Medulla oblongata (tissue), 1 donor: ENCODE results near the gene GRHL3.
"Not testable (repeated sequence)": the region's sequence is repeated elsewhere in the genome, so short reads cannot be mapped to it uniquely, and the experiment has no call there.

Experiments
- DNase-seq: peaks from one replicate; pipeline ENCODE4 v3.0.0-alpha.2; 2015; ENCODE audit errors: extremely low spot score

The GRHL3 gene

GRCh38 chr1:24319312-24319863, at the start of gene GRHL3:
GRHL3 (plus strand) TSS chr1:24319357; CDS start chr1:24319552, 195 bp downstream.
- peak; percentile 27 for DNase-seq

GRCh38 chr1:24274203-24275103, 44.7 kb upstream of the GRHL3 start:
- not testable (repeated sequence) for DNase-seq

GRCh38 chr1:24275104-24275410, 44.1 kb upstream of the GRHL3 start:
- DNase-seq, result no peak

GRCh38 chr1:24275510-24275909, 43.6 kb upstream of the GRHL3 start:
- no peak for DNase-seq

- DNase-seq, result no peak
These were observed 42.4 kb upstream of the GRHL3 start for GRCh38 chr1:24276791-24277190.

- no peak for DNase-seq
These were observed 41.6 kb upstream of the GRHL3 start for GRCh38 chr1:24277420-24278169.

- DNase-seq, result no peak
These were observed 40.4 kb upstream of the GRHL3 start for GRCh38 chr1:24278726-24279125.

GRCh38 chr1:24279590-24280232, 39.4 kb upstream of the GRHL3 start:
- DNase-seq, result no peak

- DNase-seq, result no peak
These were observed 37.6 kb upstream of the GRHL3 start for GRCh38 chr1:24281591-24281990.

- no peak for DNase-seq
These were observed 36.7 kb upstream of the GRHL3 start for GRCh38 chr1:24282491-24282890.

- DNase-seq, result no peak
These were observed 35.6 kb upstream of the GRHL3 start for GRCh38 chr1:24283326-24284155.

GRCh38 chr1:24284156-24284471, 35.0 kb upstream of the GRHL3 start:
- no peak for DNase-seq

GRCh38 chr1:24285231-24285630, 33.9 kb upstream of the GRHL3 start:
- DNase-seq, result no peak

GRCh38 chr1:24286246-24287010, 32.7 kb upstream of the GRHL3 start:
- DNase-seq, result no peak

- DNase-seq, result not testable (repeated sequence)
These were observed 31.4 kb upstream of the GRHL3 start for GRCh38 chr1:24287779-24288178.

- no peak for DNase-seq
These were observed 30.7 kb upstream of the GRHL3 start for GRCh38 chr1:24288479-24288878.

- peak; percentile 94 for DNase-seq
These were observed 29.1 kb upstream of the GRHL3 start for GRCh38 chr1:24289937-24290595.

- no peak for DNase-seq
These were observed 28.1 kb upstream of the GRHL3 start for GRCh38 chr1:24290933-24291487.

GRCh38 chr1:24292103-24292502, 27.1 kb upstream of the GRHL3 start:
- DNase-seq, result no peak

GRCh38 chr1:24292887-24293286, 26.3 kb upstream of the GRHL3 start:
- DNase-seq, result no peak
